K562 (cell line): ENCODE results near the gene TNN. TPM values are rescaled to one million over a fixed set of nuclear protein-coding genes. Genes with fewer than 3 reads are reported as not detected.

Experiments used
- ATAC-seq: fragments of 200-7000 bp; cut with Tn5 transposase; 3 replicates; pipeline ENCODE4 v1.9.1; 2020; ENCODE audit warnings: moderate library complexity
- BruUV-seq: library from RNA; stranded (reverse); fragments of 400-500 nt; replicated peaks from 2 replicates; lab custom pipeline; 2021; lab: Mats Ljungman, UMichigan
- CTCF ChIA-PET: fragments of 300-600 bp; formaldehyde crosslinking; extraction: SDS; loops from one replicate; lab custom pipeline; 2021; ENCODE audit warnings: low intra/inter-chr PET ratio; lab: Yijun Ruan, JAX
- POLR2A ChIA-PET: fragments of 300-600, 350-650 bp; sonication (Branson Sonifier 250); formaldehyde crosslinking; extraction: SDS; loops from one replicate; lab custom pipeline; 2021; ENCODE audit warnings: antibody characterized with exemption, inconsistent platforms; lab: Yijun Ruan, JAX
- DNase-seq, 4 experiments: peaks; one replicate each; pipeline versions ENCODE4 v3.0.0 to v3.0.0-alpha.2; 2011 to 2018; ENCODE audit warnings: low spot score in 3 of 4, mixed read lengths in 3 of 4; ENCODE audit errors: extremely low read depth in 1 of 4
- FAIRE-seq: peaks from 2 replicates; lab custom pipeline; 2011; peaks lifted over from hg19 to GRCh38; lab: Jason Lieb, UNC
- H2AFZ ChIP-seq: 2 replicates; pipeline ENCODE4 v1.6.0; 2011; ENCODE audit warnings: low read depth, low read length, control low read depth, inconsistent platforms
- H3K27ac ChIP-seq: fragments of 200-600 bp; 3 replicates; pipeline ENCODE4 v1.8.0; 2011; ENCODE audit warnings: low read depth, mild to moderate bottlenecking, control low read depth, inconsistent platforms, low read length, moderate library complexity, mixed read lengths; ENCODE audit errors: extremely low read depth
- H3K27me3 ChIP-seq, 2 experiments: fragments of 300-600 bp in 1 of 2; 2 replicates in 1 of 2; 3 replicates in 1 of 2; pipeline versions ENCODE4 v1.6.0 to v1.8.0; 2011; ENCODE audit warnings: inconsistent platforms in 2 of 2, low read length in 2 of 2, mild to moderate bottlenecking in 1 of 2, mixed read lengths in 1 of 2, moderate library complexity in 1 of 2; ENCODE audit not compliant: control insufficient read depth in 2 of 2, insufficient read depth in 2 of 2
- H3K36me3 ChIP-seq: fragments of 300-600 bp; 3 replicates; pipeline ENCODE4 v1.8.0; 2011; ENCODE audit warnings: mild to moderate bottlenecking, low read length, inconsistent platforms; ENCODE audit not compliant: control insufficient read depth, insufficient read depth
- H3K4me1 ChIP-seq, 2 experiments: fragments of 200-600 bp in 1 of 2; replicated peaks in 1 of 2; 2 replicates in 1 of 2; 3 replicates in 1 of 2; pipeline versions ENCODE4 v1.5.1 to v1.8.0; 2011; ENCODE audit warnings: inconsistent platforms in 2 of 2, low read length in 2 of 2, mild to moderate bottlenecking in 1 of 2, mixed read lengths in 1 of 2, moderate library complexity in 1 of 2; ENCODE audit not compliant: control insufficient read depth in 2 of 2, insufficient read depth in 2 of 2
- H3K4me2 ChIP-seq: 2 replicates; pipeline ENCODE4 v1.6.1; 2011; ENCODE audit warnings: low read length, control low read depth, inconsistent platforms, mixed read lengths; ENCODE audit not compliant: insufficient read depth
- H3K4me3 ChIP-seq: fragments of 200-600 bp; sonication (generic), shearing (Covaris generic); 2 replicates; pipeline ENCODE4 v1.5.1; 2016; ENCODE audit warnings: control low read depth, inconsistent platforms
- H3K79me2 ChIP-seq: fragments of 200-600 bp; 3 replicates; pipeline ENCODE4 v1.8.0; 2011; ENCODE audit warnings: low read length, inconsistent platforms; ENCODE audit not compliant: control insufficient read depth, insufficient read depth
- H3K9ac ChIP-seq, 2 experiments: 2 replicates each; pipeline versions ENCODE4 v1.6.0 to v1.6.1; 2011; ENCODE audit warnings: low read depth in 2 of 2, low read length in 2 of 2, control low read depth in 1 of 2, inconsistent platforms in 1 of 2, mild to moderate bottlenecking in 1 of 2, mixed read lengths in 1 of 2; ENCODE audit not compliant: insufficient read depth in 1 of 2
- H3K9me1 ChIP-seq: one replicate; pipeline ENCODE4 v1.6.0; 2011; ENCODE audit warnings: inconsistent platforms, mild to moderate bottlenecking, low read length, moderate library complexity; ENCODE audit not compliant: control insufficient read depth, insufficient read depth
- H3K9me3 ChIP-seq: replicated peaks from 2 replicates; pipeline ENCODE4 v1.5.1; 2011; ENCODE audit warnings: low read depth, low read length, inconsistent platforms; ENCODE audit not compliant: control insufficient read depth, insufficient read depth
- H4K20me1 ChIP-seq: replicated peaks from 2 replicates; pipeline ENCODE4 v1.6.1; 2011; ENCODE audit warnings: low read length, inconsistent platforms, mixed read lengths; ENCODE audit not compliant: control insufficient read depth, insufficient read depth
- ARHGAP35 ChIP-seq: fragments of 450-650 bp; IDR thresholded peaks from 2 replicates; pipeline ENCODE4 v1.6.1; 2018; ENCODE audit not compliant: partially characterized antibody
- BCOR ChIP-seq: fragments of 450-650 bp; IDR thresholded peaks from 2 replicates; pipeline ENCODE4 v1.6.1; 2016
- BRD9 ChIP-seq: fragments of 450-650 bp; IDR thresholded peaks from 2 replicates; pipeline ENCODE4 v1.6.1; 2018; ENCODE audit warnings: low read depth; ENCODE audit not compliant: partially characterized antibody
- CBX1 ChIP-seq: sonication (generic); IDR thresholded peaks from 2 replicates; pipeline ENCODE4 v1.6.1; 2016; ENCODE audit warnings: antibody characterized with exemption, low read depth, mild to moderate bottlenecking
- CEBPB ChIP-seq: fragments of 450-650 bp; IDR thresholded peaks from 2 replicates; pipeline ENCODE4 v1.6.1; 2016; ENCODE audit warnings: missing genetic modification characterization, missing compliant biosample characterization
- CEBPG ChIP-seq, 3 experiments: fragments of 200-800 bp in 1 of 3; sonication (Bioruptor generic) in 1 of 3; sonication (generic) in 1 of 3; formaldehyde crosslinking in 1 of 3; IDR thresholded peaks in 2 of 3; conservative IDR thresholded peaks in 1 of 3; 2 replicates each; pipeline versions ENCODE4 v1.6.1 to v1.8.0; 2016 to 2022; ENCODE audit warnings: missing compliant biosample characterization in 2 of 3, missing genetic modification characterization in 2 of 3, mild to moderate bottlenecking in 1 of 3, missing genetic modification reagents in 1 of 3
- CREB3L1 ChIP-seq: fragments of 450-650 bp; IDR thresholded peaks from 2 replicates; pipeline ENCODE4 v1.6.1; 2014; ENCODE audit warnings: low read depth, mild to moderate bottlenecking, moderate library complexity, borderline replicate concordance
- RBM14 ChIP-seq: fragments of 200-400 bp; formaldehyde crosslinking; IDR thresholded peaks from 2 replicates; pipeline ENCODE4 v1.6.1; 2018; ENCODE audit warnings: low read depth, mild to moderate bottlenecking, low read length, moderate library complexity, borderline replicate concordance; ENCODE audit not compliant: insufficient read depth
- TCF7L2 ChIP-seq: fragments of 150-350 bp; IDR thresholded peaks from 2 replicates; pipeline ENCODE4 v1.6.1; 2016; ENCODE audit warnings: low read depth, mild to moderate bottlenecking, low read length, moderate library complexity
- ZNF384 ChIP-seq: IDR thresholded peaks from 2 replicates; pipeline ENCODE4 v1.6.1; 2012; ENCODE audit warnings: low read depth, low read length, improper control_type of control experiment
- WGBS: fragments of 100-300 bp; shearing (Covaris generic); methylation state at CpG from one replicate; pipeline ENCODE4 v1.1.6; 2016; ENCODE audit warnings: low coverage, mixed read lengths; ENCODE audit not compliant: insufficient coverage; ENCODE audit errors: missing lambda C conversion rate; 5-methylcytosine and 5-hydroxymethylcytosine counted together
- in situ Hi-C: fragments of 300-500 bp; cut with MboI; formaldehyde crosslinking; loops from 4 replicates; pipeline ENCODE4 v1.15.0; 2018; ENCODE audit warnings: inconsistent platforms, mixed read lengths
- intact Hi-C: fragments of 100-400 bp; cut with micrococcal nuclease; formaldehyde crosslinking; loops from 2 replicates; pipeline ENCODE4 v1.14.2; 2022
- polyA plus RNA-seq, 8 experiments: library from polyadenylated mRNA; depleted of rRNA in 4 of 8; stranded (reverse) in 5 of 8; unstranded in 3 of 8; fragments of >200 nt; fragmentation: Nextera tagmentation in 2 of 8; fragmentation: Illumina TruSeq in 1 of 8; extraction: Ambion mirVana in 2 of 8; extraction: Trizol in 1 of 8; gene quantifications; 2 replicates each; pipeline versions ENCODE4 v1.2.1 to v1.2.3, GENCODE V29; 2011 to 2014; ENCODE audit warnings: inconsistent platforms in 1 of 8, missing spikeins in 1 of 8
- total RNA-seq, 7 experiments: library from RNA; depleted of rRNA in 6 of 7; stranded (reverse); fragments of >200 nt in 6 of 7; fragmentation: Illumina TruSeq in 2 of 7; extraction: Trizol in 2 of 7; gene quantifications; 2 replicates each; pipeline versions ENCODE4 v1.2.1 to v1.2.3, GENCODE V29; 2011 to 2021; ENCODE audit warnings: low replicate concordance in 1 of 7

Gene TNN
- total and polyA plus RNA-seq, 9 of the 15 experiments (the other 6 are each of a cell fraction or from before 2014, with no cell fraction given) = 0.01 to 0.09 (median 0.07) TPM; not detected in 4

- TF ChIP-seq ARHGAP35 (no peak), RBM14 (no peak), BRD9 (no peak), CBX1 (no peak), CREB3L1 (no peak)
Observed at GRCh38 chr1:175183586-175183985, 116.0 kb downstream of the TNN start (continued).

GRCh38 chr1:175185903-175186302, 118.3 kb downstream of the TNN start:
- H3K27me3 ChIP-seq = no peaks in the 10 kb centered on the region
- H3K9me1 ChIP-seq = peaks cover 2% of the 10 kb centered on the region
- no peaks in the 10 kb centered on the region for H3K79me2 ChIP-seq
- no peak overlapping the region for H3K4me2 ChIP-seq
- no peak overlapping the region for H2AFZ ChIP-seq
- H3K9me3 ChIP-seq = no peaks in the 10 kb centered on the region
- BruUV-seq = no TSS peak
- no peaks in the 10 kb centered on the region; the same call in 1 of the 2 replicates for H4K20me1 ChIP-seq
- peaks cover 17 to 42% of the 10 kb centered on the region in 2 experiments; a peak in 4 of 5 replicates for H3K4me1 ChIP-seq
- intact Hi-C loops = no loop called here
- ATAC-seq = no peak
- H3K36me3 ChIP-seq = no peaks in the 10 kb centered on the region
- FAIRE-seq = no peak
- ChIA-PET POLR2A (interaction anchor here (1.2 to 3.5 kb wide), 2 partner anchors 8 to 27 kb away, joined by 3 to 24 read pairs; no protein-coding TSS in a partner anchor), CTCF (interaction anchor here (0.6 kb wide), 1 partner anchor 1711 kb away, joined by 4 read pairs; no protein-coding TSS in a partner anchor)
- no peak overlapping the region for H3K9ac ChIP-seq
- no peak for DNase-seq
- TF ChIP-seq CEBPG (CRISPR knock-in tag; IDR thresholded peaks at IDR 0.05) (no peak), CEBPG (tag; conservative IDR thresholded peaks at IDR 0.05 in 1 of 2, IDR thresholded peaks at IDR 0.05 in 1 of 2) (peak; percentile 55 to 95; a peak in 3 of 4 replicates), TCF7L2 (no peak), ZNF384 (no peak), CEBPB (tag) (peak; percentile 91), BCOR (no peak)
- TF ChIP-seq, all 486 proteins: peak for 2
- 56% methylated on average over 1 of the region's 1 CpG for WGBS
- no peak overlapping the region for H3K27ac ChIP-seq
- H3K4me3 ChIP-seq = no peak overlapping the region
- in situ Hi-C loops = no loop called here
